Nephron (organoid): ENCODE measurements around the gene EIF2AK2.

ENCODE experiments used
- H3K27ac Mint-ChIP-seq, 3 experiments: 2 replicates each; pipeline ENCODE4 v1.8.0; 2020; ENCODE audit warnings: mixed read lengths in 3 of 3, mild to moderate bottlenecking in 2 of 3, moderate library complexity in 1 of 3
- H3K27me3 Mint-ChIP-seq: 2 replicates; pipeline ENCODE4 v1.8.0; 2021; ENCODE audit warnings: low read depth, mild to moderate bottlenecking, moderate library complexity, mixed read lengths
- H3K36me3 Mint-ChIP-seq: 2 replicates; pipeline ENCODE4 v1.8.0; 2020; ENCODE audit warnings: low read depth, mixed read lengths
- H3K4me1 Mint-ChIP-seq: 2 replicates; pipeline ENCODE4 v1.8.0; 2020; ENCODE audit warnings: mixed read lengths
- H3K4me3 Mint-ChIP-seq, 3 experiments: 2 replicates each; pipeline ENCODE4 v1.8.0; 2020; ENCODE audit warnings: mild to moderate bottlenecking in 3 of 3, mixed read lengths in 3 of 3, moderate library complexity in 2 of 3
- H3K9me3 Mint-ChIP-seq: 2 replicates; pipeline ENCODE4 v1.8.0; 2020; ENCODE audit warnings: mixed read lengths
- TF ChIP-seq, protein P1 (sequence below), 3 experiments: fragments of 200-600 bp; sonication (generic); IDR thresholded peaks; one replicate each; pipeline ENCODE4 v1.5.0; 2021; ENCODE audit warnings: antibody characterized with exemption in 3 of 3; ENCODE audit not compliant: unreplicated experiment in 3 of 3

The EIF2AK2 gene

GRCh38 chr2:37080689-37081088 is 76.1 kb downstream of the EIF2AK2 start:
- H3K27ac Mint-ChIP-seq, result no peak overlapping the region
- no peaks in the 10 kb centered on the region for H3K9me3 Mint-ChIP-seq
- H3K4me1 Mint-ChIP-seq, result peaks cover 25% of the 10 kb centered on the region
- H3K36me3 Mint-ChIP-seq, result peaks cover 39% of the 10 kb centered on the region
- TF ChIP-seq, protein P1, sequence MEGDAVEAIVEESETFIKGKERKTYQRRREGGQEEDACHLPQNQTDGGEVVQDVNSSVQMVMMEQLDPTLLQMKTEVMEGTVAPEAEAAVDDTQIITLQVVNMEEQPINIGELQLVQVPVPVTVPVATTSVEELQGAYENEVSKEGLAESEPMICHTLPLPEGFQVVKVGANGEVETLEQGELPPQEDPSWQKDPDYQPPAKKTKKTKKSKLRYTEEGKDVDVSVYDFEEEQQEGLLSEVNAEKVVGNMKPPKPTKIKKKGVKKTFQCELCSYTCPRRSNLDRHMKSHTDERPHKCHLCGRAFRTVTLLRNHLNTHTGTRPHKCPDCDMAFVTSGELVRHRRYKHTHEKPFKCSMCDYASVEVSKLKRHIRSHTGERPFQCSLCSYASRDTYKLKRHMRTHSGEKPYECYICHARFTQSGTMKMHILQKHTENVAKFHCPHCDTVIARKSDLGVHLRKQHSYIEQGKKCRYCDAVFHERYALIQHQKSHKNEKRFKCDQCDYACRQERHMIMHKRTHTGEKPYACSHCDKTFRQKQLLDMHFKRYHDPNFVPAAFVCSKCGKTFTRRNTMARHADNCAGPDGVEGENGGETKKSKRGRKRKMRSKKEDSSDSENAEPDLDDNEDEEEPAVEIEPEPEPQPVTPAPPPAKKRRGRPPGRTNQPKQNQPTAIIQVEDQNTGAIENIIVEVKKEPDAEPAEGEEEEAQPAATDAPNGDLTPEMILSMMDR (IDR thresholded peaks at IDR 0.05; ENCODE audit: unreplicated experiment in 3 of 3), result no peak
- no peaks in the 10 kb centered on the region for H3K27me3 Mint-ChIP-seq
- peak overlapping the region in 2 of 3 experiments; percentile 21 to 41 for H3K4me3 Mint-ChIP-seq

DNA sequence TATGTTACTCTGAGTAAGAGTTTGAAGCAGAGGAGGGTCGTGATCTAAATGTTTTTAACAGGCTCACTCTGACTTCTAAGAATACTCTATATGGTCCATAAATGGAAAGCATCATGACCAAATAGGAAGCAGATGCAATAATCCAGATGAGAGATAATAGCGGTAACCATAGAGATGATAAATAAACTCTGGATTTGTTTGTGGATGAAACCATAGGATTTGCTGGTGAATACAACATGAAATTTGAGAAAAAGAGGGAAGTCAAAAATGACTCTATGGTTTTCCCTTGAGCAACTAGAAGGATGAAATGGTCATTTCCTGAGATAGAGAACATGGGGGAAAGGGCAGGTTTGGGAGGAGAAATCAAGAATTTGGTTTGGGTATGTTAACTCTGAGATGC is 76.5 kb downstream of the EIF2AK2 start:
- no peaks in the 10 kb centered on the region for H3K27me3 Mint-ChIP-seq
- peaks cover 43% of the 10 kb centered on the region for H3K36me3 Mint-ChIP-seq

GRCh38 chr2:37070931-37071330 is 85.8 kb downstream of the EIF2AK2 start:
- Mint-ChIP-seq H3K27me3 (no peaks in the 10 kb centered on the region), H3K36me3 (peaks cover 41% of the 10 kb centered on the region), H3K4me3 (no peak overlapping the region), H3K9me3 (no peaks in the 10 kb centered on the region), H3K4me1 (no peaks in the 10 kb centered on the region), H3K27ac (no peak overlapping the region)
- TF ChIP-seq, protein P1 (IDR thresholded peaks at IDR 0.05; ENCODE audit: unreplicated experiment in 3 of 3), result no peak

More for the DNA sequence above, 76.5 kb downstream of the EIF2AK2 start:
- no peak overlapping the region for H3K27ac Mint-ChIP-seq
- no peaks in the 10 kb centered on the region for H3K9me3 Mint-ChIP-seq
- H3K4me1 Mint-ChIP-seq, result peaks cover 25% of the 10 kb centered on the region
- TF ChIP-seq, protein P1 (IDR thresholded peaks at IDR 0.05; ENCODE audit: unreplicated experiment in 3 of 3), result no peak
- peak overlapping the region; percentile 4 to 41 (median 23) for H3K4me3 Mint-ChIP-seq

- Mint-ChIP-seq H3K4me3 (no peak overlapping the region), H3K36me3 (peaks cover 29% of the 10 kb centered on the region), H3K27ac (no peak overlapping the region), H3K9me3 (no peaks in the 10 kb centered on the region), H3K4me1 (no peaks in the 10 kb centered on the region), H3K27me3 (no peaks in the 10 kb centered on the region)
- TF ChIP-seq, protein P1 (IDR thresholded peaks at IDR 0.05; ENCODE audit: unreplicated experiment in 3 of 3), result no peak
Measured at GRCh38 chr2:37068686-37069085, 88.1 kb downstream of the EIF2AK2 start.

- H3K36me3 Mint-ChIP-seq, result peaks cover 27% of the 10 kb centered on the region
Measured at GRCh38 chr2:37061776-37062175, 95.0 kb downstream of the EIF2AK2 start.

More at GRCh38 chr2:37061776-37062175, 95.0 kb downstream of the EIF2AK2 start:
- Mint-ChIP-seq H3K9me3 (no peaks in the 10 kb centered on the region), H3K4me3 (no peak overlapping the region), H3K27me3 (no peaks in the 10 kb centered on the region), H3K27ac (no peak overlapping the region), H3K4me1 (no peaks in the 10 kb centered on the region)
- TF ChIP-seq, protein P1 (IDR thresholded peaks at IDR 0.05; ENCODE audit: unreplicated experiment in 3 of 3), result no peak
